Peyer's patch (tissue), 4 donors: ENCODE results near the gene COL16A1. TPM values are rescaled to one million over a fixed set of nuclear protein-coding genes. Genes with fewer than 3 reads are reported as not detected.

Experiments used
- DNase-seq, 3 donors: peaks; one replicate each; pipeline ENCODE4 v3.0.0-alpha.2; 2017 to 2019
- H3K27ac ChIP-seq, 4 donors: fragments of 200-600 bp; sonication (generic); one replicate each; pipeline ENCODE4 v1.5.1; 2016 to 2019
- H3K27me3 ChIP-seq, 2 donors: fragments of 200-600 bp; sonication (generic); one replicate each; pipeline ENCODE4 v1.5.1; 2019
- H3K36me3 ChIP-seq, 3 donors: fragments of 200-600 bp; sonication (generic); one replicate each; pipeline ENCODE4 v1.5.1; 2016 to 2019
- H3K4me1 ChIP-seq, 4 donors: fragments of 200-600 bp; sonication (generic); one replicate each; pipeline ENCODE4 v1.5.1; 2016 to 2019
- H3K4me3 ChIP-seq, 4 donors: fragments of 200-600 bp; sonication (generic); 1 replicate in 3 of 4; 2 replicates in 1 of 4; pipeline ENCODE4 v1.5.1; 2016 to 2019; ENCODE audit warnings: mild to moderate bottlenecking in 1 of 4
- H3K9me3 ChIP-seq, 4 donors: fragments of 200-600 bp; sonication (generic); one replicate each; pipeline ENCODE4 v1.5.1; 2016 to 2019; ENCODE audit warnings: mild to moderate bottlenecking in 1 of 4
- CTCF ChIP-seq, 6 experiments: fragments of 450-650 bp in 4 of 6; fragments of 200-600 bp in 2 of 6; sonication (generic) in 1 of 6; IDR thresholded peaks; one replicate each; pipeline ENCODE4 v1.5.1; 2017 to 2019; ENCODE audit warnings: antibody characterized with exemption in 6 of 6, mild to moderate bottlenecking in 3 of 6, moderate library complexity in 1 of 6
- POLR2A ChIP-seq, 2 donors: fragments of 450-650 bp; IDR thresholded peaks; one replicate each; pipeline ENCODE4 v1.5.1; 2017; ENCODE audit warnings: antibody characterized with exemption in 2 of 2, mild to moderate bottlenecking in 2 of 2, moderate library complexity in 2 of 2
- total RNA-seq, 4 donors: library from RNA; depleted of rRNA; stranded (reverse); fragments of >200 nt; gene quantifications; one replicate each; pipeline ENCODE4 v1.1.0, GENCODE V29; 2016

The COL16A1 gene
- total RNA-seq, 4 donors from 2014 or later: 18.2 to 201 (median 58.3) TPM

- Histone ChIP-seq H3K36me3 (no peaks in the 10 kb centered on the region), H3K27me3 (no peaks in the 10 kb centered on the region), H3K9me3 (no peaks in the 10 kb centered on the region), H3K4me1 (peaks cover 0 to 5% (median 0%) of the 10 kb centered on the region in 4 donors), H3K27ac (no peak overlapping the region), H3K4me3 (no peak overlapping the region)
- TF ChIP-seq POLR2A (IDR thresholded peaks at IDR 0.05): no peak
- no peak for TF ChIP-seq CTCF (IDR thresholded peaks at IDR 0.05)
- DNase-seq: no peak
These were observed 49.4 kb downstream of the COL16A1 start for GRCh38 chr1:31654474-31654776.

- H3K27ac ChIP-seq: no peak overlapping the region
- H3K36me3 ChIP-seq: no peaks in the 10 kb centered on the region
- no peak for DNase-seq
- H3K27me3 ChIP-seq: no peaks in the 10 kb centered on the region
- H3K4me1 ChIP-seq: peaks cover 0 to 5% (median 0%) of the 10 kb centered on the region in 4 donors
- no peaks in the 10 kb centered on the region for H3K9me3 ChIP-seq
- H3K4me3 ChIP-seq: no peak overlapping the region
- TF ChIP-seq CTCF (IDR thresholded peaks at IDR 0.05) (no peak), POLR2A (IDR thresholded peaks at IDR 0.05) (no peak)
These were observed 49.9 kb downstream of the COL16A1 start for GRCh38 chr1:31653717-31654473.

- TF ChIP-seq CTCF (IDR thresholded peaks at IDR 0.05): no peak
- no peak for TF ChIP-seq POLR2A (IDR thresholded peaks at IDR 0.05)
- H3K9me3 ChIP-seq: no peaks in the 10 kb centered on the region
- no peak overlapping the region for H3K27ac ChIP-seq
- H3K4me3 ChIP-seq: no peak overlapping the region
- H3K4me1 ChIP-seq: peaks cover 0 to 5% (median 0%) of the 10 kb centered on the region in 4 donors
- no peak for DNase-seq
- no peaks in the 10 kb centered on the region for H3K36me3 ChIP-seq
- H3K27me3 ChIP-seq: no peaks in the 10 kb centered on the region
These were observed 50.8 kb downstream of the COL16A1 start for GRCh38 chr1:31652891-31653499.

- Histone ChIP-seq H3K9me3 (no peaks in the 10 kb centered on the region), H3K4me3 (no peak overlapping the region), H3K27me3 (no peaks in the 10 kb centered on the region), H3K4me1 (peaks cover 0 to 5% (median 0%) of the 10 kb centered on the region in 4 donors), H3K27ac (no peak overlapping the region), H3K36me3 (no peaks in the 10 kb centered on the region)
- no peak for TF ChIP-seq POLR2A (IDR thresholded peaks at IDR 0.05)
- TF ChIP-seq CTCF (IDR thresholded peaks at IDR 0.05): no peak
- DNase-seq: no peak
These were observed 52.1 kb downstream of the COL16A1 start for GRCh38 chr1:31651766-31652165.

- no peaks in the 10 kb centered on the region for H3K9me3 ChIP-seq
- no peak for DNase-seq
- no peaks in the 10 kb centered on the region for H3K36me3 ChIP-seq
- no peak overlapping the region for H3K27ac ChIP-seq
- H3K4me3 ChIP-seq: no peak overlapping the region
- peaks cover 0 to 5% (median 0%) of the 10 kb centered on the region in 4 donors for H3K4me1 ChIP-seq
- no peak for TF ChIP-seq POLR2A (IDR thresholded peaks at IDR 0.05)
- no peak for TF ChIP-seq CTCF (IDR thresholded peaks at IDR 0.05)
- no peaks in the 10 kb centered on the region for H3K27me3 ChIP-seq
These were observed 52.8 kb downstream of the COL16A1 start for GRCh38 chr1:31651089-31651420.
